GM12874 (cell line): ENCODE measurements around the gene ZNF154.

Experiments
- TF ChIP-seq, protein P1 (sequence below): IDR thresholded peaks from 2 replicates; pipeline ENCODE4 v1.5.1; 2011; ENCODE audit warnings: low read depth, mild to moderate bottlenecking, control low read depth, low read length, moderate library complexity; ENCODE audit not compliant: insufficient read depth

ZNF154 gene

DNA sequence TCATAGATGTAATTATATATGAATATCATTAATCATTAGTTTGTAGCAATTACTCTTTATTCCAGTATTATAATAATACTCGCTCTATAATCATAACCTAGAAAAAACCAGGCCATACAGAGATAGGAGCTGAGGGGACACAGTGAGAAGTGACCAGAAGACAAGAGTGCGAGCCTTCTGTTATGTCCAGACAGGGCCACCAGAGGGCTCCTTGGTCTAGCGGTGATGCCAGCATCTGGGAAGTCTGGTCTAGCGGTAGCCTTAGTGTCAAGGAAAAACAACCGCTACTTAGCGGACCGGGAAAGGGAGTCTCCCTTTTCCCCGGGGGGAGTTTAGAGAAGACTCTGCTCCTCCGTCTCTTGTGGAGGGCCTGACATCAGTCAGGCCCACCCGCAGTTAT is 29.3 kb upstream of the ZNF154 start:
- TF ChIP-seq, protein P1, sequence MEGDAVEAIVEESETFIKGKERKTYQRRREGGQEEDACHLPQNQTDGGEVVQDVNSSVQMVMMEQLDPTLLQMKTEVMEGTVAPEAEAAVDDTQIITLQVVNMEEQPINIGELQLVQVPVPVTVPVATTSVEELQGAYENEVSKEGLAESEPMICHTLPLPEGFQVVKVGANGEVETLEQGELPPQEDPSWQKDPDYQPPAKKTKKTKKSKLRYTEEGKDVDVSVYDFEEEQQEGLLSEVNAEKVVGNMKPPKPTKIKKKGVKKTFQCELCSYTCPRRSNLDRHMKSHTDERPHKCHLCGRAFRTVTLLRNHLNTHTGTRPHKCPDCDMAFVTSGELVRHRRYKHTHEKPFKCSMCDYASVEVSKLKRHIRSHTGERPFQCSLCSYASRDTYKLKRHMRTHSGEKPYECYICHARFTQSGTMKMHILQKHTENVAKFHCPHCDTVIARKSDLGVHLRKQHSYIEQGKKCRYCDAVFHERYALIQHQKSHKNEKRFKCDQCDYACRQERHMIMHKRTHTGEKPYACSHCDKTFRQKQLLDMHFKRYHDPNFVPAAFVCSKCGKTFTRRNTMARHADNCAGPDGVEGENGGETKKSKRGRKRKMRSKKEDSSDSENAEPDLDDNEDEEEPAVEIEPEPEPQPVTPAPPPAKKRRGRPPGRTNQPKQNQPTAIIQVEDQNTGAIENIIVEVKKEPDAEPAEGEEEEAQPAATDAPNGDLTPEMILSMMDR, result peak; percentile 25; the same call in 1 of the 2 replicates

DNA sequence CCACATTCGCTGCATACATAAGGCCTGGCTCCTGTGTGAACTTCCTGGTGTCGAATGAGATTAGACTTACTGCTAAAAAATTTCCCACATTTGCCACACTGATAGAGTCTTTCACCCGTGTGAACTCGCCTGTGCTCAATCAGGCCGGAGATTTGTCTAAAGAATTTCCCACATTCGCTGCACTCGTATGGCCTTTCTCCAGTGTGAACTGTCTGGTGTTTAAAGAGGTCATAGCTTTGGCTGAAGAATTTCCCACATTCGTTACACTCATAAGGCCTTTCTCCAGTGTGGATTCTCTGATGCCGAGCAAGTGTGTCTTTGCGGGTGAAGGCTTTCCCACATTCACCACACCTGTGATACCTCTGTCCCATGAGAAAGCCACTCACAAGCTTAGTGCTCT is 11.9 kb upstream of the ZNF154 start:
- TF ChIP-seq, protein P1, result no peak

DNA sequence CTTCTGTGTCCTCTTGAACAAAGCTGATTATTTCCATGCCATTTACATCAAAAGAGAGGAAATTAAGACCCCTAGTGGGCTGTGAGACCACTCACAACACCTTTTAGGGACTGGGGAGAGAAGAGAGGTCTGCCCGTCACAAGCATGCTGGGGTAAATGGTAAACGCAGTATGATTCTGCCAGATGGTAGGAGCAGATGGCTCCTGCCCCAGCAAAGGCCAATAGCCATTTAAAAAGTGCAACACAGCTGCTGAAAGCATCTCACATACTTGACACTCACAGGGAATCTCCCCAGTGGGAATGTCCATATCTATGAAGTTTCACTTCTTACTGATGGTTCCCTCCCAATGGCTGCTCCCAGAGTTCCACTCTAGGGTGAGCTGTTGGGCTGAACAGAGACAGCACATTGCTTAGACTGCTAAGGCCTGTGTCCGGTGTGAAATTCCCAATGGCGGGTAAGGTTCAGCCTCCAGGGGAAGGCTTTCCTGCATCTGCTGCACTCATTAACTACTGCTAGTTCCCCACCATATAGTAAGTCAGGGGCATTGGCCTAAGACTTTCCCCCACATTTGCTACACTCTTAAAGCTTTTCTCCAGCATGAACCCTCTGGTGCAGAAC is 11.0 kb upstream of the ZNF154 start:
- TF ChIP-seq, protein P1, result no peak

DNA sequence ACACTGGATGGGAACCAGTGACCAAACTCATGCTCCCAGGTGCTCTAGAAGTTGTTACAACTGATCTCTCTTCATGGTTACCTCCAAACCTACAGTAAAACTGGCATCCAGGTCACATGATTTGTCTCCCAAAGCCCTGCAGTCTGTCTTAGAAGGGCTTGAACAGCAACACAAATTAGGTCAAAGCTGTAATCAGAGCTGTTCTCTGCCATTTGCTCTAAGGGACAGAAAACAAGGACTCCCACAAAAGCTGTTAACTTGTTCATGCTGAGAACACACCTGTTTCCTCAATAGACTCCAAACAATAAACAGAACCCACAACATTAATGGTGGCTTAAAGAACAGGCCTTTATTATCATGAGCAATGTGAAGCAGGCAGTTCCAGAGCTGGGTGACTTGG is 10.4 kb upstream of the ZNF154 start:
- TF ChIP-seq, protein P1, result no peak

GRCh38 chr19:57712222-57712621 is 3.2 kb upstream of the ZNF154 start:
- TF ChIP-seq, protein P1, result no peak

DNA sequence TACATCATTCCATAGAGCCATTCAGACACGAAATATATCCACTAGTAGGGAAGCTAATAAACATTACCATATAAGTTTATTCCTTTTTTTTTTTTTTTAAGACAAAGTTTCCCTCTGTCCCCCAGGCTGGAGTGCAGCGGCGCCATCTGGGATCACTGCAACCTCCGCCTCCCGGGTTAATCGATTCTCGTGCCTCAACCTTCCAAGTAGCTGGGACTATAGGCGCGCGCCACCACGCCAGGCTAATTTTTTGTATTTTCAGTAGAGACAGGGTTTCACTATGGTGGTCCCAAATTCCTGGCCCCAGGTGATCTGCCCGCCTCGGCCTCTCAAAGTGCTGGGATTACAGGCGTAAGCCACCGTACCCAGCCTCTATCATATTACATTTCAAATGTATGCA is 612 bp upstream of the ZNF154 start:
- TF ChIP-seq, protein P1, result no peak

GRCh38 chr19:57706346-57706745 is 2.7 kb downstream of the ZNF154 start:
- TF ChIP-seq, protein P1, result no peak
